CD8-positive, alpha-beta memory T cell (primary cell): ENCODE data around the gene DYNC1H1. TPM values are rescaled to one million over a fixed set of nuclear protein-coding genes. Genes with fewer than 3 reads are reported as not detected.
A peak's percentile ranks its signal among the peaks of the same experiment; 100 is the strongest.
"Not testable (repeated sequence)": the region's sequence is repeated elsewhere in the genome, so short reads cannot be mapped to it uniquely, and the experiment has no call there.

Experiments
- CTCF ChIA-PET: fragments of 350-600 bp; sonication (Branson Sonifier 250); formaldehyde crosslinking; loops from one replicate; lab custom pipeline; 2021; ENCODE audit warnings: antibody characterized with exemption; lab: Charles Lee
- POLR2A ChIA-PET: fragments of 350-600 bp; sonication (Branson Sonifier 250); formaldehyde crosslinking; loops from one replicate; lab custom pipeline; 2021; ENCODE audit warnings: antibody characterized with exemption; lab: Charles Lee
- DNase-seq, 5 donors: peaks; one replicate each; pipeline versions ENCODE4 v3.0.0 to v3.0.0-alpha.2; 2020 to 2022; ENCODE audit warnings: mixed read lengths in 1 of 5
- H3K27ac ChIP-seq: one replicate; pipeline ENCODE4 v1.7.0; 2013; ENCODE audit warnings: low read depth, mild to moderate bottlenecking, low read length, moderate library complexity
- H3K27me3 ChIP-seq: 2 replicates; pipeline ENCODE4 v1.7.0; 2013; ENCODE audit warnings: low read length, mild to moderate bottlenecking; ENCODE audit not compliant: insufficient read depth, poor library complexity, severe bottlenecking
- H3K36me3 ChIP-seq: 2 replicates; pipeline ENCODE4 v1.7.0; 2013; ENCODE audit warnings: mild to moderate bottlenecking, low read length, moderate library complexity; ENCODE audit not compliant: insufficient read depth
- H3K4me1 ChIP-seq: 2 replicates; pipeline ENCODE4 v1.7.0; 2013; ENCODE audit warnings: mild to moderate bottlenecking, low read length, moderate library complexity; ENCODE audit not compliant: insufficient read depth
- H3K4me3 ChIP-seq: 2 replicates; pipeline ENCODE4 v1.7.0; 2013; ENCODE audit warnings: mild to moderate bottlenecking, low read length
- H3K9me3 ChIP-seq: 2 replicates; pipeline ENCODE4 v1.7.0; 2013; ENCODE audit warnings: mild to moderate bottlenecking, low read length
- H3K27ac Mint-ChIP-seq, 8 donors: one replicate each; pipeline ENCODE4 v1.8.0; 2020 to 2021; ENCODE audit warnings: mixed read lengths in 8 of 8, mild to moderate bottlenecking in 6 of 8, inconsistent platforms in 3 of 8, moderate library complexity in 3 of 8
- H3K27me3 Mint-ChIP-seq, 2 donors: one replicate each; pipeline ENCODE4 v1.8.0; 2020 to 2021; ENCODE audit warnings: mixed read lengths in 2 of 2, mild to moderate bottlenecking in 1 of 2, moderate library complexity in 1 of 2
- H3K36me3 Mint-ChIP-seq, 3 donors: one replicate each; pipeline ENCODE4 v1.8.0; 2020 to 2021; ENCODE audit warnings: mixed read lengths in 3 of 3, inconsistent platforms in 1 of 3, mild to moderate bottlenecking in 1 of 3
- H3K4me1 Mint-ChIP-seq, 3 donors: one replicate each; pipeline ENCODE4 v1.8.0; 2020 to 2021; ENCODE audit warnings: mixed read lengths in 3 of 3, inconsistent platforms in 1 of 3, mild to moderate bottlenecking in 1 of 3
- H3K4me3 Mint-ChIP-seq, 7 donors: one replicate each; pipeline ENCODE4 v1.8.0; 2020 to 2021; ENCODE audit warnings: mixed read lengths in 7 of 7, mild to moderate bottlenecking in 6 of 7, moderate library complexity in 4 of 7, inconsistent platforms in 2 of 7
- H3K9me3 Mint-ChIP-seq, 5 donors: one replicate each; pipeline ENCODE4 v1.8.0; 2020 to 2022; ENCODE audit warnings: mixed read lengths in 5 of 5, mild to moderate bottlenecking in 3 of 5, moderate library complexity in 2 of 5, inconsistent platforms in 1 of 5
- polyA plus RNA-seq: library from polyadenylated mRNA; unstranded; fragments of 300-500 nt; fragmentation: Illumina TruSeq; gene quantifications from one replicate; pipeline ENCODE4 v1.2.3, GENCODE V29; 2021
- total RNA-seq, 2 experiments: library from RNA; stranded (reverse); gene quantifications; one replicate each; pipeline ENCODE4 v1.2.3, GENCODE V29; 2021

DYNC1H1 gene
- total and polyA plus RNA-seq, 3 experiments from 2014 or later, result 59.7 to 249 (median 241) TPM

DNA sequence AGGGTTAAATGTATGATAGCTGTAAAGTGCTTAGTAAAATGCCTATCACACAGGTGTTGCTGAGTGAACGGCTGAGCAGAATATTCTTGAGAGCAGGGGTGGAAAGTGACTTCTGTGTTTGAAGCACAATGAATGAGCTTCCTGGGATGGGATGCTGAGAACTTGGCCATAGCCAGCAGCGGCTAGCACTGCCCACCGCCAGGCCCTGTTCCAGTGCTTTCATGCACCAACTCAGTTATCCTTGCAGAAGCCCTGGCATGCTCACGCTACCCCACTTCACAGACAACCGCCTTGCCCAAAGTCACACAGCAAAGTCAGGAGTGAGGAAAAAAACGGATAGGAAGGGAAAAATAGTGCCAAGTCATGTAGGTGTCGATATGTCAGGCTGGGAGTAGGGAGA, 10.9 kb downstream of the DYNC1H1 start:
- POLR2A ChIA-PET, result no interaction called here
- no peaks in the 10 kb centered on the region for H3K9me3 Mint-ChIP-seq

DNA sequence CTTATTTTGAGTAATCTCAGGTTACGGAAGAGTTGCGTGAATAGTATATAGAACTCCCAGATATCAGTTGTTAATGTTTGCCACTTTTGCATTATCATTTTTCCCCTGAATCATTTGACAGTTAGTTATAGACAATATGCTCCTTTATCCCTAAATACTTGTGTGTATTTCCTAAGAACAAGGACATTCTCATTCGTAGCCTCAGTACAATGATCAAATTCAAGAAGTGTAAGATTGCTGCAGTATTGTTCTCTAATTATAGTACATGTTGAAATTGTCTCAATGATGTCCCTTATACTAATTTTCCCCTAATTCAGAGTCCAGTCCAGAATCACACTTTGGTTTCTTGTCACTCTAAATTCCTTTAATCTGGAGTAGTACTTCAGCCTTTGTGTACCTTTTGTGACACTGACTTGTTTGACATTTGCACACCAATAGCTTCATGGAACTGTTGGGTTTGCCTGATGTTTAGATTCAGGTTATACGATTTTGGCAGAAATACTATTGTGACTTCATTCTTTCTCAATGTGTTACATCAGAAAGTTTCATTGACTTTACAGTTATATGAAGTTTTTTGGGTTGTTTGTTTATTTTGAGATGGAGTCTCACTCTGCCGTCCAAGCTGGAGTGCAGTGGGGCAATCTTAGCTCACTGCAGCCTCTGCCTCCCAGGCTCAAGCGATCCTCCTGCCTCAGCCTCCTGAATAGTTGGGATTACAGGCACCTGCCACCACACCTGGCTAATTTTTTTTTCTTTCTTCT, 13.1 kb downstream of the DYNC1H1 start:
- ChIA-PET CTCF (interaction anchor here (0.8 kb wide), 1 partner anchor 12 kb away, joined by 3 read pairs; no protein-coding TSS in a partner anchor), POLR2A (no interaction called here)
- Histone ChIP-seq H3K4me3 (no peak overlapping the region), H3K4me1 (peaks cover 4% of the 10 kb centered on the region), H3K27me3 (no peaks in the 10 kb centered on the region), H3K9me3 (no peaks in the 10 kb centered on the region), H3K36me3 (peaks cover 32% of the 10 kb centered on the region), H3K27ac (no peak overlapping the region)
- DNase-seq, result no peak
- peaks cover 19 to 26% (median 24%) of the 10 kb centered on the region in 3 donors for H3K4me1 Mint-ChIP-seq
- H3K27ac Mint-ChIP-seq, result no peak overlapping the region
- peaks cover 4 to 65% (median 16%) of the 10 kb centered on the region in 3 donors for H3K36me3 Mint-ChIP-seq
- H3K9me3 Mint-ChIP-seq, result no peaks in the 10 kb centered on the region
- H3K4me3 Mint-ChIP-seq, result no peak overlapping the region
- H3K27me3 Mint-ChIP-seq, result no peaks in the 10 kb centered on the region

More for the DNA sequence above, 10.9 kb downstream of the DYNC1H1 start:
- Mint-ChIP-seq H3K4me1 (peaks cover 33 to 45% (median 42%) of the 10 kb centered on the region in 3 donors), H3K27me3 (no peaks in the 10 kb centered on the region), H3K4me3 (no peak overlapping the region), H3K27ac (no peak overlapping the region), H3K36me3 (peaks cover 4 to 54% (median 9%) of the 10 kb centered on the region in 3 donors)
- Histone ChIP-seq H3K4me3 (no peak overlapping the region), H3K27ac (no peak overlapping the region), H3K4me1 (peaks cover 13% of the 10 kb centered on the region), H3K9me3 (no peaks in the 10 kb centered on the region), H3K27me3 (no peaks in the 10 kb centered on the region), H3K36me3 (peaks cover 17% of the 10 kb centered on the region)
- CTCF ChIA-PET, result no interaction called here
- no peak for DNase-seq

DNA sequence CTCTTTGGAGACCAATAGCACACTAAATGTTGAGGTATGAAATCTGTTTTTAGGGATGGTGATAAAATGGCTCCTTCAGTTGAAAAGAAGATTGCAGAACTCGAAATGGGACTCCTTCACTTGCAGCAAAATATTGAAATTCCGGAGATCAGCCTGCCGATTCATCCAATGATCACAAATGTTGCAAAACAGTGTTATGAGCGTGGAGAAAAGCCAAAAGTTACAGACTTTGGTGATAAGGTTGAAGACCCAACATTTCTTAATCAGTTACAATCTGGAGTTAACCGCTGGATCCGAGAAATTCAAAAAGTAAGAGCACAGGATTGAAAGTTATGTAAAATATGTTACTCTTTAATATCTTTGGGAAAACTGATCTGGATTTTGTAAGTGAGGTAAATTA, 15.3 kb downstream of the DYNC1H1 start:
- no peak overlapping the region for H3K27ac ChIP-seq

DNA sequence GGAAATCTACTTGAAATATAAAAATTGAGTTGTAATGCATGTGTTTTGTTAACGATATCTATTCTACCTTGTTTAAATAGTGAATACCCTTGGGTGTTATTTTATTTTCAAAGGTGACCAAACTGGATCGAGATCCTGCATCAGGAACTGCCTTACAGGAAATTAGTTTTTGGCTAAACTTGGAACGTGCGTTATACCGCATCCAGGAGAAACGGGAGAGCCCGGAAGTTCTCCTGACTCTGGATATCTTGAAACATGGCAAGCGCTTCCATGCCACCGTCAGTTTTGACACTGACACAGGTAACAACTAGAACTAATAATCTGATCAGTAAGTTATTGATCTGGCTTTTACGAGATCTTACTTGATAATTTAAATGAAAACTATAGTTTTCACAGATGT, 15.9 kb downstream of the DYNC1H1 start:
- DNase-seq, result no peak
- Histone ChIP-seq H3K36me3 (peaks cover 32% of the 10 kb centered on the region), H3K4me1 (no peaks in the 10 kb centered on the region), H3K27me3 (no peaks in the 10 kb centered on the region), H3K4me3 (no peak overlapping the region), H3K27ac (no peak overlapping the region), H3K9me3 (no peaks in the 10 kb centered on the region)
- Mint-ChIP-seq H3K9me3 (no peaks in the 10 kb centered on the region), H3K27ac (peak overlapping the region in 1 of 8 donors; percentile 3), H3K4me3 (no peak overlapping the region), H3K4me1 (peaks cover 3 to 9% (median 6%) of the 10 kb centered on the region in 3 donors), H3K27me3 (no peaks in the 10 kb centered on the region), H3K36me3 (peaks cover 10 to 81% (median 19%) of the 10 kb centered on the region in 3 donors)
- ChIA-PET CTCF (no interaction called here), POLR2A (no interaction called here)

More for the DNA sequence above, 15.3 kb downstream of the DYNC1H1 start:
- Histone ChIP-seq H3K9me3 (no peaks in the 10 kb centered on the region), H3K4me1 (no peaks in the 10 kb centered on the region), H3K4me3 (no peak overlapping the region), H3K36me3 (peaks cover 32% of the 10 kb centered on the region), H3K27me3 (no peaks in the 10 kb centered on the region)
- Mint-ChIP-seq H3K9me3 (no peaks in the 10 kb centered on the region), H3K27ac (peak overlapping the region in 2 of 8 donors; percentile 10 to 14), H3K36me3 (peaks cover 10 to 83% (median 19%) of the 10 kb centered on the region in 3 donors), H3K4me3 (peak overlapping the region in 1 of 7 donors; percentile 13), H3K27me3 (no peaks in the 10 kb centered on the region), H3K4me1 (peaks cover 9 to 15% (median 12%) of the 10 kb centered on the region in 3 donors)
- ChIA-PET POLR2A (no interaction called here), CTCF (no interaction called here)
- no peak for DNase-seq

DNA sequence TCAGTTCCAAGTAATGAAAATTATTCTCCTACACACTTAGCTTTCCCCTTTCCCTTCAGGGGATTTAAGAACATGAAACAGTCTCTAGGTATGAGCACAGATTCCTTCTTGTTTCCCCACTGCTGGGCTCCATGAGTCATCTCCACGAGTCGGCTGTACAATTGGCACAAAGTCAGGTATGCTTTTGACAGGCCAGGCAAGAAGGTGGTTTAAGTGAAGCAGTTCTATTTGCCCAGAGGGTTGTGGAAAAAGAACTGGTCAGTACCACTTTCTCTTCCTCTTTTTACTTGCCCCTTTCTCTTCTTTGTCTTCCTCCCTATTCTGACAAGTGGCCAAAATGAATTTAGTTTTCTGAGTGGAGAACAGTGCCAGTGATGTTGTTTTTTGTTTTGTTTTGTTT, 16.3 kb downstream of the DYNC1H1 start:
- Mint-ChIP-seq H3K4me3 (no peak overlapping the region), H3K27ac (peak overlapping the region in 1 of 8 donors; percentile 51), H3K36me3 (peaks cover 10 to 81% (median 21%) of the 10 kb centered on the region in 3 donors), H3K9me3 (no peaks in the 10 kb centered on the region), H3K4me1 (peaks cover 0 to 6% (median 5%) of the 10 kb centered on the region in 3 donors), H3K27me3 (no peaks in the 10 kb centered on the region)
- ChIA-PET POLR2A (no interaction called here), CTCF (no interaction called here)
- no peaks in the 10 kb centered on the region for H3K27me3 ChIP-seq
- no peaks in the 10 kb centered on the region for H3K9me3 ChIP-seq
- H3K36me3 ChIP-seq, result peaks cover 36% of the 10 kb centered on the region
- H3K27ac ChIP-seq, result no peak overlapping the region
- H3K4me1 ChIP-seq, result no peaks in the 10 kb centered on the region
- no peak overlapping the region for H3K4me3 ChIP-seq
- no peak for DNase-seq

DNA sequence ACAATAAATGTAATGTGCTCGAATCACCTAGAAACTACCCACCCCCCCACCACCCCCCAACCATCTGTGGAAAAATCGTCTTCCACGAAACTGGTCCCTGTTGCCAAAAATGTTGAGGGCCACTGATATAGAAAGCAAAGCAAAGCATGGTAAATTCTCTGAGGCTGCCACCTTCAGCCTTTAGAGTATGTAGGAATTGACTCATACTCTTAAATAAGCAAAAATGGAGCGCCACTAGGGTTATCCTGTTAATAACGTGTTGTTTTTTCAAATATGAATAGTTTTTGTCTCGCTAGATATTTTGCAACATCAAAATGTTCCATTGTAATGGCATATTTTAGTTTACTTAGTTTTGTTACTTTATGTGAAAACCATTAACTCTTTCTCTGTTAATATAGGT, 18.2 kb downstream of the DYNC1H1 start:
- no peak for DNase-seq
- peaks cover 10 to 88% (median 29%) of the 10 kb centered on the region in 3 donors for H3K36me3 Mint-ChIP-seq
- no peak overlapping the region for H3K27ac Mint-ChIP-seq
- Histone ChIP-seq H3K27ac (no peak overlapping the region), H3K4me1 (no peaks in the 10 kb centered on the region), H3K9me3 (no peaks in the 10 kb centered on the region), H3K27me3 (no peaks in the 10 kb centered on the region), H3K4me3 (no peak overlapping the region), H3K36me3 (peaks cover 55% of the 10 kb centered on the region)
- no peaks in the 10 kb centered on the region for H3K9me3 Mint-ChIP-seq
- no peaks in the 10 kb centered on the region for H3K27me3 Mint-ChIP-seq
- peaks cover 0 to 2% (median under 1%) of the 10 kb centered on the region in 3 donors for H3K4me1 Mint-ChIP-seq
- H3K4me3 Mint-ChIP-seq, result no peak overlapping the region
- POLR2A ChIA-PET, result no interaction called here
- CTCF ChIA-PET, result no interaction called here

DNA sequence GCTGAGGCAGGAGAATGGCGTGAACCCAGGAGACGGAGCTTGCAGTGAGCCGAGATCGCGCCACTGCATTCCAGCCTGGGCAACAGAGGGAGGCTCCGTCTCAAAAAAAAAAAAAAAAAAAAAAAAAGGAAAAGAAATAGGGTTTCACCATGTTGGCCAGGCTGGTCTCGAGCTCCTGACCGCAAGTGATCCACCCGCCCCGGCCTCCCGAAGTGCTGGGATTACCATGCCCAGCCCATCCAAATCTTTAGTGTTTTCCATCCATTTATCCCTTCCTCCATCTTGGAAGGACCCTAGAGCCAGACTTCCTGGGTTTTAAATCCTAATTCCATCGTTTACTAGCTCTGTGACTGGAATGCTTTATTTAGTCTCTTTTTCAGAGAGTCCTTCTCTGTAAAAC, 20.5 kb downstream of the DYNC1H1 start:
- DNase-seq, H3K27ac Mint-ChIP-seq, H3K4me3 ChIP-seq, H3K9me3 Mint-ChIP-seq, POLR2A ChIA-PET, H3K4me1 ChIP-seq, H3K4me1 Mint-ChIP-seq, H3K27me3 Mint-ChIP-seq, H3K27me3 ChIP-seq, H3K4me3 Mint-ChIP-seq, H3K27ac ChIP-seq, H3K9me3 ChIP-seq, CTCF ChIA-PET: not testable (repeated sequence)
- H3K36me3 ChIP-seq, result peaks cover 64% of the 10 kb centered on the region
- H3K36me3 Mint-ChIP-seq, result peaks cover 24 to 87% (median 36%) of the 10 kb centered on the region in 3 donors

DNA sequence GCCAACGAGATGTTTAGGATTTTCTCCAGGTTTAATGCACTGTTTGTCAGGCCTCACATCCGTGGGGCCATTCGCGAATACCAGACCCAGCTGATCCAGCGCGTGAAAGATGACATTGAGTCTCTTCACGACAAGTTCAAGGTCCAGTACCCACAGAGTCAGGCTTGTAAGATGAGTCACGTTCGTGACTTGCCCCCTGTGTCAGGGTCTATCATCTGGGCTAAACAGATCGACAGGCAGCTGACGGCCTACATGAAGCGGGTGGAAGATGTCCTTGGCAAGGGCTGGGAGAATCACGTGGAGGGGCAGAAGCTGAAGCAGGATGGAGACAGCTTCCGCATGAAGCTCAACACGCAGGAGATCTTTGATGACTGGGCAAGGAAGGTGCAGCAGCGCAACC, 21.6 kb downstream of the DYNC1H1 start:
- H3K27me3 ChIP-seq, result no peaks in the 10 kb centered on the region
- Mint-ChIP-seq H3K4me3 (no peak overlapping the region), H3K36me3 (peaks cover 21 to 84% (median 35%) of the 10 kb centered on the region in 3 donors), H3K27me3 (no peaks in the 10 kb centered on the region), H3K4me1 (peaks cover 0 to 7% (median 3%) of the 10 kb centered on the region in 3 donors), H3K9me3 (no peaks in the 10 kb centered on the region), H3K27ac (no peak overlapping the region)
- no peaks in the 10 kb centered on the region for H3K4me1 ChIP-seq
- peaks cover 60% of the 10 kb centered on the region for H3K36me3 ChIP-seq
- no peak overlapping the region for H3K27ac ChIP-seq
- H3K9me3 ChIP-seq, result no peaks in the 10 kb centered on the region
- no peak for DNase-seq
- ChIA-PET CTCF (interaction anchor here (1.8 kb wide), 1 partner anchor 111 kb away, joined by 4 read pairs; no protein-coding TSS in a partner anchor), POLR2A (no interaction called here)
- no peak overlapping the region for H3K4me3 ChIP-seq
